ENCODE data around the gene USP35.

The USP35 gene

DNA sequence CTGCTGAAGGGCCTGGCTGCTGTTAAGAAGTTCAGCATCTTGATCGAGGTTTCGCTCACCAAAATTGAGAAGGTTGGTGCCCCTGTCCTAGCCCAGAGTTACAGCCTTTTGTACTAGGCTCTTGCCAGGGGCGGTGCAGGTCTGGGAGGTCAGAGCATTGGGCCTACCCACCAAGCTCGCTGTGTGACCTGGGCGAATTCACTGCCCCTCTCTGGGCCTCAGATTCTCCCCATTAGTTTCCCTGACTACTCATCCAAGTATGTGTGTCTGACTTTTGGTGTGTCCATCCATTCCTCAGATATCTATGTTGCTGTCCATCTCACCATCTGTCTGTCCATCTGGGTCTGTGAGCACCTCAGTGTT, 10.9 kb downstream of the USP35 start:
- Histone ChIP-seq H3K4me3 (ENCODE audit: low read length, poor library complexity, severe bottlenecking) (no peak overlapping the region), H4K20me1 (ENCODE audit: insufficient read depth, low read length, poor library complexity, severe bottlenecking) (no peaks in the 10 kb centered on the region), H3K9me3 (ENCODE audit: insufficient read depth, low read depth, low read length) (no peaks in the 10 kb centered on the region), H3F3A (ENCODE audit: low read depth) (0 out of 2 replicates have a peak, but pooled peaks cover 4% of the 10 kb centered on the region), H3K4me2 (ENCODE audit: low read depth, low read length, poor library complexity, severe bottlenecking) (no peak overlapping the region), H3K4me1 (ENCODE audit: insufficient read depth, low read length, poor library complexity, severe bottlenecking) (peaks cover 30% of the 10 kb centered on the region), H3K9ac (ENCODE audit: low read depth, low read length, poor library complexity, severe bottlenecking) (no peak overlapping the region), H3K79me2 (ENCODE audit: insufficient read depth, low read length) (no peaks in the 10 kb centered on the region), H3K27me3 (ENCODE audit: insufficient read depth, low read length, poor library complexity, severe bottlenecking) (no peaks in the 10 kb centered on the region), H3K36me3 (ENCODE audit: insufficient read depth, low read length) (no peaks in the 10 kb centered on the region; the same call in 1 of the 2 replicates), H3K9me2 (replicated peaks; ENCODE audit: low read depth, low read length) (no peaks in the 10 kb centered on the region), H2AFZ (ENCODE audit: low read length) (no peak overlapping the region)
- TF ChIP-seq, protein P1, sequence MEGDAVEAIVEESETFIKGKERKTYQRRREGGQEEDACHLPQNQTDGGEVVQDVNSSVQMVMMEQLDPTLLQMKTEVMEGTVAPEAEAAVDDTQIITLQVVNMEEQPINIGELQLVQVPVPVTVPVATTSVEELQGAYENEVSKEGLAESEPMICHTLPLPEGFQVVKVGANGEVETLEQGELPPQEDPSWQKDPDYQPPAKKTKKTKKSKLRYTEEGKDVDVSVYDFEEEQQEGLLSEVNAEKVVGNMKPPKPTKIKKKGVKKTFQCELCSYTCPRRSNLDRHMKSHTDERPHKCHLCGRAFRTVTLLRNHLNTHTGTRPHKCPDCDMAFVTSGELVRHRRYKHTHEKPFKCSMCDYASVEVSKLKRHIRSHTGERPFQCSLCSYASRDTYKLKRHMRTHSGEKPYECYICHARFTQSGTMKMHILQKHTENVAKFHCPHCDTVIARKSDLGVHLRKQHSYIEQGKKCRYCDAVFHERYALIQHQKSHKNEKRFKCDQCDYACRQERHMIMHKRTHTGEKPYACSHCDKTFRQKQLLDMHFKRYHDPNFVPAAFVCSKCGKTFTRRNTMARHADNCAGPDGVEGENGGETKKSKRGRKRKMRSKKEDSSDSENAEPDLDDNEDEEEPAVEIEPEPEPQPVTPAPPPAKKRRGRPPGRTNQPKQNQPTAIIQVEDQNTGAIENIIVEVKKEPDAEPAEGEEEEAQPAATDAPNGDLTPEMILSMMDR (conservative IDR thresholded peaks at IDR 0.05; ENCODE audit: low read length): no peak
- no peak for TF ChIP-seq EZH2phosphoT487 (IDR thresholded peaks at IDR 0.05; ENCODE audit: borderline replicate concordance)

DNA sequence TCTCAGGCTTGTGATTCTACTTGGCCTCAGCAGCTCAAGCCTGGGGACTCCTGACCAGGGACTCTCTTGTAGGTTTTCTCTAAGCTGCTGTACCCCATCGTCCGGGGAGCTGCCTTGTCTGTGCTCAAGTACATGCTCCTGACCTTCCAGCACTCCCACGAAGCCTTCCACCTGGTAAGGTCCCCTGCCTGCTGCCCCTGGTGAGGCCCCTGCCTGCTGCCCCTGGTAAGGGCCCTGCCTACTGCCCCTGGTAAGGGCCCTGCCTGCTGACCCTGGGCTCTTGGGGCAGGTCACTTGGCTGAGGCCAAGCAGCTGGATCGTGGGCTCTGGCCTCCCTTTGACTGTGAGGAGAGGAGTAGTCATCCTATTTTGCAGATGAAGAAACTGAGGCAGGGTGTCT, 11.3 kb downstream of the USP35 start:
- H3F3A ChIP-seq (ENCODE audit: low read depth): 0 out of 2 replicates have a peak, but pooled peaks cover 4% of the 10 kb centered on the region
- H3K79me2 ChIP-seq (ENCODE audit: insufficient read depth, low read length): no peaks in the 10 kb centered on the region
- no peaks in the 10 kb centered on the region; the same call in 1 of the 2 replicates for H3K36me3 ChIP-seq (ENCODE audit: insufficient read depth, low read length)
- no peaks in the 10 kb centered on the region for H4K20me1 ChIP-seq (ENCODE audit: insufficient read depth, low read length, poor library complexity, severe bottlenecking)
- H3K4me2 ChIP-seq (ENCODE audit: low read depth, low read length, poor library complexity, severe bottlenecking): no peak overlapping the region
- H3K4me1 ChIP-seq (ENCODE audit: insufficient read depth, low read length, poor library complexity, severe bottlenecking): peaks cover 29% of the 10 kb centered on the region
- H3K27me3 ChIP-seq (ENCODE audit: insufficient read depth, low read length, poor library complexity, severe bottlenecking): no peaks in the 10 kb centered on the region
- no peak overlapping the region for H2AFZ ChIP-seq (ENCODE audit: low read length)
- no peak overlapping the region for H3K4me3 ChIP-seq (ENCODE audit: low read length, poor library complexity, severe bottlenecking)
- TF ChIP-seq, protein P1 (conservative IDR thresholded peaks at IDR 0.05; ENCODE audit: low read length): no peak
- no peak for TF ChIP-seq EZH2phosphoT487 (IDR thresholded peaks at IDR 0.05; ENCODE audit: borderline replicate concordance)
- H3K9me3 ChIP-seq (ENCODE audit: insufficient read depth, low read depth, low read length): no peaks in the 10 kb centered on the region
- no peaks in the 10 kb centered on the region for H3K9me2 ChIP-seq (replicated peaks; ENCODE audit: low read depth, low read length)
- no peak overlapping the region for H3K9ac ChIP-seq (ENCODE audit: low read depth, low read length, poor library complexity, severe bottlenecking)

DNA sequence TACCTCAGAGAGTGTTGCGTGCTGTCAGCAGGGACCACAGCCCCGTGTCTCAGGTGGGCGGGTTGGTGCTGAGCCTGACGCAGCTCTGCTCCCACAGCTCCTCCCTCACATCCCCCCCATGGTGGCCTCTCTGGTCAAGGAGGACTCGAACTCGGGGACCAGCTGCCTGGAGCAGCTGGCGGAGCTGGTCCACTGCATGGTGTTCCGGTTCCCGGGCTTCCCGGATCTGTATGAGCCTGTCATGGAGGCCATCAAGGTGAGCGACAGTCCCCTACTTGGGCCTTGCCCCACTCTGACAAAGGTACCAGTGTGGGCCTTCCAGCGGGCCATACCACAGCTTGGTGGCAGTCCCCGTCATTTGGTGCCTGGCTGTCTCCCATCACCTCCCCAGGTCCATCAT, 11.8 kb downstream of the USP35 start:
- H3K9ac ChIP-seq (ENCODE audit: low read depth, low read length, poor library complexity, severe bottlenecking): no peak overlapping the region
- H3K9me3 ChIP-seq (ENCODE audit: insufficient read depth, low read depth, low read length): no peaks in the 10 kb centered on the region
- H4K20me1 ChIP-seq (ENCODE audit: insufficient read depth, low read length, poor library complexity, severe bottlenecking): no peaks in the 10 kb centered on the region
- H3K4me3 ChIP-seq (ENCODE audit: low read length, poor library complexity, severe bottlenecking): no peak overlapping the region
- TF ChIP-seq, protein P1 (conservative IDR thresholded peaks at IDR 0.05; ENCODE audit: low read length): no peak
- TF ChIP-seq EZH2phosphoT487 (IDR thresholded peaks at IDR 0.05; ENCODE audit: borderline replicate concordance): no peak
- no peak overlapping the region for H3K4me2 ChIP-seq (ENCODE audit: low read depth, low read length, poor library complexity, severe bottlenecking)
- H2AFZ ChIP-seq (ENCODE audit: low read length): no peak overlapping the region
- H3K9me2 ChIP-seq (replicated peaks; ENCODE audit: low read depth, low read length): no peaks in the 10 kb centered on the region
- H3K4me1 ChIP-seq (ENCODE audit: insufficient read depth, low read length, poor library complexity, severe bottlenecking): peaks cover 29% of the 10 kb centered on the region
- H3K79me2 ChIP-seq (ENCODE audit: insufficient read depth, low read length): no peaks in the 10 kb centered on the region
- H3F3A ChIP-seq (ENCODE audit: low read depth): 0 out of 2 replicates have a peak, but pooled peaks cover 4% of the 10 kb centered on the region
- no peaks in the 10 kb centered on the region for H3K27me3 ChIP-seq (ENCODE audit: insufficient read depth, low read length, poor library complexity, severe bottlenecking)
- H3K36me3 ChIP-seq (ENCODE audit: insufficient read depth, low read length): no peaks in the 10 kb centered on the region; the same call in 1 of the 2 replicates
